Neural progenitor cell (in vitro differentiated cells): ENCODE data around the gene ITFG1. TPM values are rescaled to one million over a fixed set of nuclear protein-coding genes. Genes with fewer than 3 reads are reported as not detected.

Experiments
- DNase-seq: peaks from one replicate; pipeline ENCODE4 v3.0.0-alpha.2; 2016; ENCODE audit warnings: low spot score
- H2AFZ ChIP-seq: fragments of 200-600 bp; sonication (generic); replicated peaks from 2 replicates; pipeline ENCODE4 v1.6.1; 2016; ENCODE audit warnings: antibody characterized with exemption
- H3F3A ChIP-seq: fragments of 200-600 bp; sonication (generic); 2 replicates; pipeline ENCODE4 v1.6.1; 2016; ENCODE audit warnings: antibody characterized with exemption, low read depth
- H3K27ac ChIP-seq: fragments of 200-600 bp; sonication (generic); 2 replicates; pipeline ENCODE4 v1.5.1; 2016; ENCODE audit warnings: mild to moderate bottlenecking
- H3K27me3 ChIP-seq: fragments of 200-600 bp; sonication (generic); 2 replicates; pipeline ENCODE4 v1.6.1; 2016; ENCODE audit warnings: mild to moderate bottlenecking, moderate library complexity
- H3K36me3 ChIP-seq: fragments of 200-600 bp; sonication (generic); 2 replicates; pipeline ENCODE4 v1.5.1; 2016
- H3K4me1 ChIP-seq: fragments of 200-600 bp; sonication (generic); 2 replicates; pipeline ENCODE4 v1.6.1; 2016; ENCODE audit warnings: mixed run types
- H3K4me2 ChIP-seq: fragments of 200-600 bp; sonication (generic); 2 replicates; pipeline ENCODE4 v1.6.1; 2016
- H3K4me3 ChIP-seq: fragments of 200-600 bp; sonication (generic); 2 replicates; pipeline ENCODE4 v1.5.1; 2016
- H3K79me2 ChIP-seq: fragments of 200-600 bp; sonication (generic); 2 replicates; pipeline ENCODE4 v1.6.1; 2016; ENCODE audit warnings: low read depth
- H3K9ac ChIP-seq: fragments of 200-600 bp; sonication (generic); 2 replicates; pipeline ENCODE4 v1.6.1; 2016
- H3K9me3 ChIP-seq: fragments of 200-600 bp; sonication (generic); 2 replicates; pipeline ENCODE4 v1.5.1; 2016; ENCODE audit warnings: low read depth
- H4K20me1 ChIP-seq: fragments of 200-600 bp; sonication (generic); 2 replicates; pipeline ENCODE4 v1.6.1; 2016; ENCODE audit warnings: low read depth
- H3K27ac Mint-ChIP-seq: 3 replicates; pipeline ENCODE4 v1.8.0; 2021; ENCODE audit warnings: mixed read lengths
- H3K27me3 Mint-ChIP-seq: 2 replicates; pipeline ENCODE4 v1.8.0; 2022; ENCODE audit warnings: low read depth, mild to moderate bottlenecking, inconsistent platforms, moderate library complexity, mixed read lengths; ENCODE audit not compliant: insufficient read depth
- H3K36me3 Mint-ChIP-seq: 3 replicates; pipeline ENCODE4 v1.8.0; 2021; ENCODE audit warnings: mixed read lengths
- H3K4me1 Mint-ChIP-seq: 3 replicates; pipeline ENCODE4 v1.8.0; 2021; ENCODE audit warnings: mixed read lengths
- H3K4me3 Mint-ChIP-seq: 3 replicates; pipeline ENCODE4 v1.8.0; 2021; ENCODE audit warnings: mild to moderate bottlenecking, moderate library complexity, mixed read lengths
- H3K9me3 Mint-ChIP-seq: 3 replicates; pipeline ENCODE4 v1.8.0; 2020; ENCODE audit warnings: mixed read lengths
- CTCF ChIP-seq: fragments of 200-600 bp; sonication (generic); IDR thresholded peaks from 2 replicates; pipeline ENCODE4 v1.5.1; 2017; ENCODE audit warnings: antibody characterized with exemption, mild to moderate bottlenecking
- EZH2 ChIP-seq: fragments of 200-600 bp; sonication (generic); IDR thresholded peaks from 2 replicates; pipeline ENCODE4 v1.6.1; 2017; ENCODE audit warnings: antibody characterized with exemption, mild to moderate bottlenecking, moderate library complexity
- EZH2phosphoT487 ChIP-seq: fragments of 200-600 bp; sonication (generic); IDR thresholded peaks from 2 replicates; pipeline ENCODE4 v1.6.1; 2017; ENCODE audit warnings: antibody characterized with exemption
- total RNA-seq: library from RNA; depleted of rRNA; stranded (reverse); fragments of >200 nt; gene quantifications from 2 replicates; pipeline ENCODE4 v1.2.3, GENCODE V29; 2015; ENCODE audit warnings: low replicate concordance

The ITFG1 gene
- total RNA-seq, 1 donor from 2014 or later = 61.8 TPM

- H4K20me1 ChIP-seq = peaks cover 2% of the 10 kb centered on the region
- no peak overlapping the region for H3K27ac ChIP-seq
- H3K27me3 Mint-ChIP-seq = no peaks in the 10 kb centered on the region
- H3K9ac ChIP-seq = no peak overlapping the region
- no peaks in the 10 kb centered on the region for H3K79me2 ChIP-seq
- peaks cover 4% of the 10 kb centered on the region for H3K4me1 Mint-ChIP-seq
- no peaks in the 10 kb centered on the region for H3F3A ChIP-seq
- H3K9me3 ChIP-seq = no peaks in the 10 kb centered on the region
- no peaks in the 10 kb centered on the region for H3K9me3 Mint-ChIP-seq
- no peaks in the 10 kb centered on the region for H3K36me3 Mint-ChIP-seq
- no peak overlapping the region for H2AFZ ChIP-seq
- no peaks in the 10 kb centered on the region for H3K36me3 ChIP-seq
- H3K27ac Mint-ChIP-seq = no peak overlapping the region
- H3K27me3 ChIP-seq = no peaks in the 10 kb centered on the region
- no peak for DNase-seq
- no peak overlapping the region for H3K4me2 ChIP-seq
- H3K4me3 ChIP-seq = no peak overlapping the region
- H3K4me1 ChIP-seq = peaks cover 6% of the 10 kb centered on the region
- TF ChIP-seq EZH2 (no peak), EZH2phosphoT487 (no peak), CTCF (no peak)
- H3K4me3 Mint-ChIP-seq = no peak overlapping the region
Measured at GRCh38 chr16:47387026-47387734, 73.7 kb downstream of the ITFG1 start.

GRCh38 chr16:47386201-47386718 is 74.6 kb downstream of the ITFG1 start:
- no peaks in the 10 kb centered on the region for H3K79me2 ChIP-seq
- peaks cover 5% of the 10 kb centered on the region for H3K4me1 ChIP-seq
- no peak overlapping the region for H3K4me3 ChIP-seq
- TF ChIP-seq EZH2phosphoT487 = no peak
- TF ChIP-seq EZH2 = no peak
- TF ChIP-seq CTCF = no peak
- Mint-ChIP-seq H3K4me1 (peaks cover 3% of the 10 kb centered on the region), H3K9me3 (no peaks in the 10 kb centered on the region), H3K27ac (no peak overlapping the region), H3K4me3 (no peak overlapping the region), H3K36me3 (no peaks in the 10 kb centered on the region), H3K27me3 (no peaks in the 10 kb centered on the region)
- H2AFZ ChIP-seq = no peak overlapping the region
- H3K9ac ChIP-seq = no peak overlapping the region
- no peak overlapping the region for H3K27ac ChIP-seq
- no peak for DNase-seq
- H3K36me3 ChIP-seq = no peaks in the 10 kb centered on the region
- no peaks in the 10 kb centered on the region for H3K9me3 ChIP-seq
- no peak overlapping the region for H3K4me2 ChIP-seq
- H3F3A ChIP-seq = no peaks in the 10 kb centered on the region
- no peaks in the 10 kb centered on the region for H4K20me1 ChIP-seq
- H3K27me3 ChIP-seq = no peaks in the 10 kb centered on the region

- no peaks in the 10 kb centered on the region for H3K36me3 ChIP-seq
- H3F3A ChIP-seq = no peaks in the 10 kb centered on the region
- H3K4me1 Mint-ChIP-seq = peaks cover 8% of the 10 kb centered on the region
Measured at GRCh38 chr16:47382362-47382761, 78.5 kb downstream of the ITFG1 start.

More at GRCh38 chr16:47382362-47382761, 78.5 kb downstream of the ITFG1 start:
- no peaks in the 10 kb centered on the region for H3K9me3 Mint-ChIP-seq
- H3K36me3 Mint-ChIP-seq = peaks cover 5% of the 10 kb centered on the region
- no peak overlapping the region for H2AFZ ChIP-seq
- H3K4me3 ChIP-seq = no peak overlapping the region
- H3K4me1 ChIP-seq = peaks cover 21% of the 10 kb centered on the region
- H3K4me3 Mint-ChIP-seq = no peak overlapping the region
- no peak overlapping the region for H3K4me2 ChIP-seq
- H3K27me3 Mint-ChIP-seq = no peaks in the 10 kb centered on the region
- H3K79me2 ChIP-seq = no peaks in the 10 kb centered on the region
- H4K20me1 ChIP-seq = no peaks in the 10 kb centered on the region
- no peaks in the 10 kb centered on the region for H3K27me3 ChIP-seq
- no peak overlapping the region for H3K9ac ChIP-seq
- H3K9me3 ChIP-seq = no peaks in the 10 kb centered on the region
- no peak overlapping the region for H3K27ac ChIP-seq
- no peak for DNase-seq
- no peak overlapping the region for H3K27ac Mint-ChIP-seq
- TF ChIP-seq EZH2phosphoT487 = no peak
- no peak for TF ChIP-seq EZH2
- TF ChIP-seq CTCF = no peak
